Rectal smooth muscle tissue (tissue), 1 donor: ENCODE data around the gene TCF12.

ENCODE experiments used
- H3K27ac ChIP-seq: one replicate; pipeline ENCODE4 v1.7.0; 2013; ENCODE audit warnings: low read depth, low read length, inconsistent platforms
- H3K27me3 ChIP-seq: one replicate; pipeline ENCODE4 v1.7.0; 2013; ENCODE audit warnings: low read length; ENCODE audit not compliant: control insufficient read depth, insufficient read depth
- H3K36me3 ChIP-seq: one replicate; pipeline ENCODE4 v1.7.0; 2013; ENCODE audit warnings: low read length; ENCODE audit not compliant: control insufficient read depth, insufficient read depth
- H3K4me1 ChIP-seq: one replicate; pipeline ENCODE4 v1.7.0; 2013; ENCODE audit warnings: low read length; ENCODE audit not compliant: control insufficient read depth, insufficient read depth
- H3K4me3 ChIP-seq: one replicate; pipeline ENCODE4 v1.7.0; 2013; ENCODE audit warnings: low read length
- H3K9ac ChIP-seq: one replicate; pipeline ENCODE4 v1.7.0; 2013; ENCODE audit warnings: low read length

The TCF12 gene

GRCh38 chr15:57306161-57306943 is 387.9 kb downstream of the TCF12 start:
- H3K4me1 ChIP-seq = no peaks in the 10 kb centered on the region
- no peak overlapping the region for H3K9ac ChIP-seq
- no peaks in the 10 kb centered on the region for H3K36me3 ChIP-seq
- no peak overlapping the region for H3K27ac ChIP-seq
- peak overlapping the region; percentile 69 for H3K4me3 ChIP-seq
- no peaks in the 10 kb centered on the region for H3K27me3 ChIP-seq

DNA sequence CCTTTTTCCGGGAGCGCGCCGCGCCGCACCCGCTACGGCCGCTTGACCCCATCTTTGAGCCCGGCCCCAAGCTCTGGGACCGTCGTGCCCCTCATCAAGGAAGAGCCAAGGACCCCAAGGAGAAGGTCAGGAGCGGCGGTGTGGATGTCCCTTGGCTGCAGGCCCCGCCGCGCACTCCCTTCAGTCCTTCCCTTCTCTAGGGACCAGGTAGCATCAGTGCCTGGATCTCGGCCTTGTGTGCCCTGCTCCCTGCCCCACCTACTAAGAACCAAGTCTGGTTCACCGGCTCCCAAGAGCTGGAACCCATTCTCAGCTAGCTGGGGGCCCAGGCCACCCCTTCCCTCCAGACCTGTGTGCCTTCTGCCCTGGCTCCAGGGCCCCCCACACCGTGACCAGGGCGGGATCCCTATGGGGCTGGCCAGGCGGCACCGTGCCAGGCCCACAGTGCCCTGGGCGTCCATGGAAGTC is 388.5 kb downstream of the TCF12 start:
- Histone ChIP-seq H3K9ac (no peak overlapping the region), H3K36me3 (no peaks in the 10 kb centered on the region), H3K27ac (no peak overlapping the region), H3K4me1 (no peaks in the 10 kb centered on the region), H3K4me3 (peak overlapping the region; percentile 46), H3K27me3 (no peaks in the 10 kb centered on the region)

- Histone ChIP-seq H3K9ac (no peak overlapping the region), H3K4me1 (no peaks in the 10 kb centered on the region), H3K27ac (no peak overlapping the region)
Measured at GRCh38 chr15:57307527-57308169, 389.2 kb downstream of the TCF12 start.

GRCh38 chr15:57308170-57308545 is 389.7 kb downstream of the TCF12 start:
- Histone ChIP-seq H3K27me3 (no peaks in the 10 kb centered on the region), H3K4me1 (no peaks in the 10 kb centered on the region), H3K4me3 (no peak overlapping the region), H3K27ac (no peak overlapping the region), H3K36me3 (no peaks in the 10 kb centered on the region), H3K9ac (no peak overlapping the region)

More at GRCh38 chr15:57307527-57308169, 389.2 kb downstream of the TCF12 start:
- Histone ChIP-seq H3K4me3 (no peak overlapping the region), H3K36me3 (no peaks in the 10 kb centered on the region), H3K27me3 (no peaks in the 10 kb centered on the region)

DNA sequence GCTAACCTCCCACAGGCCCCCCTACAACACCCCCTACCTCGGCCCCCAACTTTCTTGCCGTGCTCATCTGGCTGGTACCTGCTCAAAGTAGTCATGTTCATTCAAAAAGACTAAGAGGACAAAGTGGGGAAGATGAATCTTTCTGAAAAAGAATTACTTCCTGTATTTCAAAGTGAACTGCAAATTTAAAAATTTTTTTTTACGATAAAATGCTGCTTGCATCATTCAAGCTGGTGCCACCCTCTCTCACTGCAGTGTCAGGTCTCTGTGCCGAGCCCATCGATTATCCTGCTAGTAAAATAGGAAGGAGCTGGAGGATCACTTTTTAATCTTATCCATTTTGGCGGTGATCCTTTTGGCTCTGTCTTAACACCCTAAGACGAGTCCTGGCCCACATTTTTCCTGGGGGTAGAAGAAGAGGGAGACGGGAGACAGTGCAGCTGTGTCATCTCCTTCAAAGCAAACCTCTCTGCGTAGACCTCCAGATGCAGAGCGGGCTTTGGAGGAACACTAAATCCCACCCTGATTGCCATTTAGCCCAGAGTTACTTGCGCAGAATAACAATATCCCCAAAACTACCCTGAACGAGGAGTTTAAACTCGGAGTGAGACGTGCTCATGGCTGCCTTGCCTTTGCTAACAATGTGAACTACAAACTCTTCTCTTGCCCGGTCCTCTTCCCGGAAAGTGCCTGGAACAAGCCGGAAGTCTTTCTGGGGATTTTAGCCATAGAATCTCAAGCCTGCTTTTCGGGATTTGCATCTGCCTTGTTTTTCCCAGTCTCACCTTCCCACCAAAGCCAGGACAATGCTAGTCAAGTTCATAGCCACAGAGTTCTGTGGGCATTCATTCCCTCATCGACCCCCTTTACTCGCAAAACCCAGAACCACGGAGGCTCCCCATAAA is 391.7 kb downstream of the TCF12 start:
- Histone ChIP-seq H3K4me1 (no peaks in the 10 kb centered on the region), H3K9ac (no peak overlapping the region), H3K27ac (no peak overlapping the region)

GRCh38 chr15:57310876-57311275 is 392.4 kb downstream of the TCF12 start:
- Histone ChIP-seq H3K27me3 (no peaks in the 10 kb centered on the region), H3K9ac (no peak overlapping the region), H3K27ac (no peak overlapping the region), H3K4me1 (no peaks in the 10 kb centered on the region), H3K36me3 (no peaks in the 10 kb centered on the region), H3K4me3 (no peak overlapping the region)

More for the DNA sequence above, 391.7 kb downstream of the TCF12 start:
- Histone ChIP-seq H3K4me3 (no peak overlapping the region), H3K27me3 (no peaks in the 10 kb centered on the region), H3K36me3 (no peaks in the 10 kb centered on the region)

- no peak overlapping the region for H3K9ac ChIP-seq
- no peak overlapping the region for H3K4me3 ChIP-seq
- no peaks in the 10 kb centered on the region for H3K4me1 ChIP-seq
- H3K27ac ChIP-seq = no peak overlapping the region
- H3K36me3 ChIP-seq = no peaks in the 10 kb centered on the region
- no peaks in the 10 kb centered on the region for H3K27me3 ChIP-seq
Measured at GRCh38 chr15:57312006-57312317, 393.5 kb downstream of the TCF12 start.

- no peak overlapping the region for H3K27ac ChIP-seq
- H3K9ac ChIP-seq = no peak overlapping the region
- H3K27me3 ChIP-seq = no peaks in the 10 kb centered on the region
- no peak overlapping the region for H3K4me3 ChIP-seq
- no peaks in the 10 kb centered on the region for H3K36me3 ChIP-seq
- no peaks in the 10 kb centered on the region for H3K4me1 ChIP-seq
Measured at GRCh38 chr15:57312318-57313133, 394.1 kb downstream of the TCF12 start.

GRCh38 chr15:57313134-57313483 is 394.7 kb downstream of the TCF12 start:
- no peak overlapping the region for H3K9ac ChIP-seq
- no peaks in the 10 kb centered on the region for H3K27me3 ChIP-seq
- no peak overlapping the region for H3K27ac ChIP-seq
- no peaks in the 10 kb centered on the region for H3K4me1 ChIP-seq
- H3K4me3 ChIP-seq = no peak overlapping the region
- no peaks in the 10 kb centered on the region for H3K36me3 ChIP-seq

GRCh38 chr15:57314221-57314620 is 395.8 kb downstream of the TCF12 start:
- Histone ChIP-seq H3K4me3 (no peak overlapping the region), H3K4me1 (no peaks in the 10 kb centered on the region), H3K9ac (no peak overlapping the region), H3K27me3 (no peaks in the 10 kb centered on the region), H3K36me3 (no peaks in the 10 kb centered on the region), H3K27ac (no peak overlapping the region)

DNA sequence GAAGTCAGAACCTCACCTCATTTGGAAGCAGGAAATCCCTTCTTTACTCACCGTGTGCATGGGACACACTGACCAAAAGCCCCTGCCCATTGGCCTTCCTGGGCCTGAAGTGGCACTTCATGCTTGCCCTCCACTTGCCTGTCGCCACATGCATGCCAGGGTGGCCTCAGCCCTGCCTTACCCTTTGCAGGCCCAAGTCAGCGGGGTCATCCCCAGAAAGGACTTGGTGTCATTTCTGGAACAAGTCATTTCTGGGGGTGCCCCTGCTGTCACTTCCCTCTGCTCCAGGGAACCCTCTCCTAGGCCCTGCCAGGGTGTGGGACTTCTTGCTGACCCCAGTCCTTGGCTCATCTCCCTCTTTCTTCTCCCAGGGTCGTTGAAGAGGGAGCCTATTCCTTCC is 398.0 kb downstream of the TCF12 start:
- H3K9ac ChIP-seq = no peak overlapping the region
- H3K36me3 ChIP-seq = no peaks in the 10 kb centered on the region
- no peak overlapping the region for H3K4me3 ChIP-seq
- no peaks in the 10 kb centered on the region for H3K4me1 ChIP-seq
- no peak overlapping the region for H3K27ac ChIP-seq
- H3K27me3 ChIP-seq = no peaks in the 10 kb centered on the region
